ENCODE data around the gene ZFYVE19. TPM values are rescaled to one million over a fixed set of nuclear protein-coding genes. Genes with fewer than 3 reads are reported as not detected.
A peak's percentile ranks its signal among the peaks of the same experiment; 100 is the strongest.

Gene ZFYVE19
- total and polyA plus RNA-seq, 2 of the 13 experiments (the other 11 are each of a cell fraction or from before 2014, with no cell fraction given): 23.3 to 44.0 TPM

- no peak for TF ChIP-seq ZBTB10 (CRISPR knock-in tag; IDR thresholded peaks at IDR 0.05; ENCODE audit: borderline replicate concordance)
- TF ChIP-seq CTCF (CRISPR knock-in tag; IDR thresholded peaks at IDR 0.05): peak; percentile 88
- peak; percentile 64 for TF ChIP-seq ZEB1 (IDR thresholded peaks at IDR 0.05; ENCODE audit: insufficient replicate concordance, low read depth)
- peak; percentile 31; the same call in 1 of the 2 replicates for TF ChIP-seq ARID4A (CRISPR knock-in tag; IDR thresholded peaks at IDR 0.05; ENCODE audit: borderline replicate concordance)
- TF ChIP-seq XRCC5 (optimal IDR thresholded peaks at IDR 0.05; ENCODE audit: low read length): peak; percentile 77
- TF ChIP-seq PAXIP1 (CRISPR knock-in tag; conservative IDR thresholded peaks at IDR 0.05): 0 out of 2 replicates have a peak, but pooled peaks have one; percentile 13
- TF ChIP-seq ARID5B (CRISPR knock-in tag; IDR thresholded peaks at IDR 0.05): 0 out of 2 replicates have a peak, but pooled peaks have one; percentile 18
- TF ChIP-seq ZNF263 (CRISPR knock-in tag; IDR thresholded peaks at IDR 0.05): 0 out of 2 replicates have a peak, but pooled peaks have one; percentile 12
- TF ChIP-seq BRCA1 (CRISPR knock-in tag; IDR thresholded peaks at IDR 0.05): no peak
- peak; percentile 54; the same call in 1 of the 2 replicates for TF ChIP-seq SALL1 (CRISPR knock-in tag; IDR thresholded peaks at IDR 0.05)
These were observed 52.4 kb downstream of the ZFYVE19 start (continued) for GRCh38 chr15:40859206-40859851.

All from HepG2 (cell line).